Neural cell (in vitro differentiated cells): ENCODE measurements around the gene EIF2B2.

Experiments used
- CTCF ChIP-seq: fragments of 450-650 bp; IDR thresholded peaks from 2 replicates; pipeline ENCODE4 v1.5.1; 2014; ENCODE audit warnings: antibody characterized with exemption, mild to moderate bottlenecking, moderate library complexity; ENCODE audit not compliant: poor library complexity, severe bottlenecking
- EP300 ChIP-seq: fragments of 450-650 bp; conservative IDR thresholded peaks from 2 replicates; pipeline ENCODE4 v1.6.1; 2014; ENCODE audit warnings: antibody characterized with exemption, mild to moderate bottlenecking, moderate library complexity; ENCODE audit not compliant: poor library complexity, severe bottlenecking
- EZH2 ChIP-seq: fragments of 200-600, 300-800 bp; shearing (Covaris generic), sonication (generic); IDR thresholded peaks from 2 replicates; pipeline ENCODE4 v1.6.1; 2014; ENCODE audit warnings: antibody characterized with exemption, low read length, borderline replicate concordance, mild to moderate bottlenecking; ENCODE audit not compliant: insufficient read depth, poor library complexity, severe bottlenecking
- REST ChIP-seq: IDR thresholded peaks from 2 replicates; pipeline ENCODE4 v1.6.1; 2012; ENCODE audit warnings: borderline replicate concordance
- SMC3 ChIP-seq: fragments of 450-650 bp; conservative IDR thresholded peaks from 2 replicates; pipeline ENCODE4 v1.6.1; 2014; ENCODE audit warnings: antibody characterized with exemption, mild to moderate bottlenecking, moderate library complexity; ENCODE audit not compliant: poor library complexity
- TAF1 ChIP-seq: IDR thresholded peaks from 2 replicates; pipeline ENCODE4 v1.6.1; 2012; ENCODE audit warnings: low read depth

GRCh38 chr14:74985028-74985310, 17.8 kb upstream of the EIF2B2 start:
- TF ChIP-seq CTCF (no peak), EP300 (no peak), TAF1 (no peak), SMC3 (no peak), REST (no peak), EZH2 (no peak)
